ENCODE measurements around the gene MLIP.

MLIP gene

DNA sequence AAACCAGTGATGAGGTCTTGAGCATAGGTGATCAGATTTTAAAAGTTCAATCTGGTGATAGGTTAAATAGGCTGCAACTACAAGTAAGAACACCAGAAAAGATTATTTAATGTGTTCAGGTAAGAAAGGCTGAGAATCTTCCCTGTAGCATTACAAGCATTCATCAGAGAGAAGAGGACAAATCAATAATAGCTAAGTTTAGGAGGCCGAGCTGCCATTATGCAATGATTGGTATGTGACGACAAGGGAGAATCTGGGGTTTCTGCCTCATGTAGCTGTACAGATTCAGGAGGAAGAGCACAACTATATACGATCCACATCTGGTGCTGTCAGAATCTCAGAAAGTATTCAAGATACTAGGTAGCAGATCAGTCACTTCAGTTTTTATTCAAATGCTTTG lies 21.9 kb downstream of the MLIP start:
- TF ChIP-seq, protein P1, sequence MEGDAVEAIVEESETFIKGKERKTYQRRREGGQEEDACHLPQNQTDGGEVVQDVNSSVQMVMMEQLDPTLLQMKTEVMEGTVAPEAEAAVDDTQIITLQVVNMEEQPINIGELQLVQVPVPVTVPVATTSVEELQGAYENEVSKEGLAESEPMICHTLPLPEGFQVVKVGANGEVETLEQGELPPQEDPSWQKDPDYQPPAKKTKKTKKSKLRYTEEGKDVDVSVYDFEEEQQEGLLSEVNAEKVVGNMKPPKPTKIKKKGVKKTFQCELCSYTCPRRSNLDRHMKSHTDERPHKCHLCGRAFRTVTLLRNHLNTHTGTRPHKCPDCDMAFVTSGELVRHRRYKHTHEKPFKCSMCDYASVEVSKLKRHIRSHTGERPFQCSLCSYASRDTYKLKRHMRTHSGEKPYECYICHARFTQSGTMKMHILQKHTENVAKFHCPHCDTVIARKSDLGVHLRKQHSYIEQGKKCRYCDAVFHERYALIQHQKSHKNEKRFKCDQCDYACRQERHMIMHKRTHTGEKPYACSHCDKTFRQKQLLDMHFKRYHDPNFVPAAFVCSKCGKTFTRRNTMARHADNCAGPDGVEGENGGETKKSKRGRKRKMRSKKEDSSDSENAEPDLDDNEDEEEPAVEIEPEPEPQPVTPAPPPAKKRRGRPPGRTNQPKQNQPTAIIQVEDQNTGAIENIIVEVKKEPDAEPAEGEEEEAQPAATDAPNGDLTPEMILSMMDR (IDR thresholded peaks at IDR 0.05; ENCODE audit: extremely low read depth, insufficient read depth, missing control alignments), result no peak
- in situ Hi-C loops (cut with MboI; ENCODE audit: low pct_unique_long_range_greater_than_20kb, low sequenced_read_pairs, unreplicated experiment), result no loop called here
- no peak for DNase-seq (ENCODE audit: low spot score)

- no peak for DNase-seq (ENCODE audit: low spot score)
- in situ Hi-C loops (cut with MboI; ENCODE audit: low pct_unique_long_range_greater_than_20kb, low sequenced_read_pairs, unreplicated experiment), result no loop called here
- TF ChIP-seq, protein P1 (IDR thresholded peaks at IDR 0.05; ENCODE audit: extremely low read depth, insufficient read depth, missing control alignments), result no peak
Measured at GRCh38 chr6:54134935-54135334, 23.7 kb downstream of the MLIP start.

DNA sequence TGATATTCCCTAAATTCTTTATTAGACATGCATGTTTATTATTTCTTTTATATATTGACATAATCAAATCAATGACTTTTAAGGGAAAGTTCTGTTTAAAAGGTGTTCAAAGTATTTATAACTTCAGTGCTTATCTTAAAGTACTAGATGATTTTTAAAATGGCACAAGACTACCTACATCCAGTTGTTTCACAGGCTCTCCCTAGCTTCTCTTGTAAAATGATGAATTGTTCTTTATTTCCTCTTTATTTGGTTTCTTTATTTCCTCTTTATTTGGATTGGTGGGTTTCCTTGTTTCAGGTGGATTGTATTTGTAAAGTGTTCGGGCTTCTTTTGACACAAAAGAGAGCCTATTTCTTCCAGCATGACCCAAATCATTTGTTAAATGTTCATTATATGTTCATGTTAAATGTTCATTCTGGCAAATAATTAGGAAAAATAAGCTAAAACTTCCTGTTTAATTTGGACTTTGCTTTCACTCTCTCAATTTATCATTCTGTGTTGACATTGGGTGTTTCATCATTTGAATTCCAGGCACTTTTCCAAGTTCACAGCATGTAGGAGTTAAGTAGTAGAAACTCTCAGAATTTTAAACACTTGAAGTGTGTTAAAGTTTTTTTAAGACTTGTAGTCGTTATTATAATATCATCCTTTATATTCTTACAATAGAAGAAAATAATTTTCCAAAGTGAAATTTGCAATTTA lies 24.6 kb downstream of the MLIP start:
- in situ Hi-C loops (cut with MboI; ENCODE audit: low pct_unique_long_range_greater_than_20kb, low sequenced_read_pairs, unreplicated experiment), result no loop called here
- no peak for DNase-seq (ENCODE audit: low spot score)
- TF ChIP-seq, protein P1 (IDR thresholded peaks at IDR 0.05; ENCODE audit: extremely low read depth, insufficient read depth, missing control alignments), result no peak

- TF ChIP-seq, protein P1 (IDR thresholded peaks at IDR 0.05; ENCODE audit: extremely low read depth, insufficient read depth, missing control alignments), result no peak
- DNase-seq (ENCODE audit: low spot score), result no peak
- in situ Hi-C loops (cut with MboI; ENCODE audit: low pct_unique_long_range_greater_than_20kb, low sequenced_read_pairs, unreplicated experiment), result no loop called here
Measured at GRCh38 chr6:54138795-54139194, 27.6 kb downstream of the MLIP start.

DNA sequence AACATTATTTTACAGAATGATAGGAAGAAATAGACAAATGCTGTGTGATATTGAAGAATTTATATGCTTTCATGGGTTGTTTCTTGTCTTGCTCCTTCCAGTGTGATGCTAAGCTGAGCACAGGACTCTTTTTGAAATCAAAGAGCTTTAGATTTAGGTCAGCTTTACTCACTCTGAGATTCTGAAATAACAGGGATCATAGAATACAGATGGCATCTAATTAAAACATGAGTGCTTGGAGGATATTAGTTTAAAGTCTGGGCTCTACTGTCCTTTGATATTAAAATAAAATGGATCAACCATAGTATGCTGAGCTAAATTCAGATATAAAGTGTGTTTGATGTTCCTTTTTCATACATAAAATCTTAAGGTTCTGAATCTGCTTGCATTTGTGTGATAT lies 29.6 kb downstream of the MLIP start:
- in situ Hi-C loops (cut with MboI; ENCODE audit: low pct_unique_long_range_greater_than_20kb, low sequenced_read_pairs, unreplicated experiment), result no loop called here
- no peak for DNase-seq (ENCODE audit: low spot score)
- TF ChIP-seq, protein P1 (IDR thresholded peaks at IDR 0.05; ENCODE audit: extremely low read depth, insufficient read depth, missing control alignments), result no peak

DNA sequence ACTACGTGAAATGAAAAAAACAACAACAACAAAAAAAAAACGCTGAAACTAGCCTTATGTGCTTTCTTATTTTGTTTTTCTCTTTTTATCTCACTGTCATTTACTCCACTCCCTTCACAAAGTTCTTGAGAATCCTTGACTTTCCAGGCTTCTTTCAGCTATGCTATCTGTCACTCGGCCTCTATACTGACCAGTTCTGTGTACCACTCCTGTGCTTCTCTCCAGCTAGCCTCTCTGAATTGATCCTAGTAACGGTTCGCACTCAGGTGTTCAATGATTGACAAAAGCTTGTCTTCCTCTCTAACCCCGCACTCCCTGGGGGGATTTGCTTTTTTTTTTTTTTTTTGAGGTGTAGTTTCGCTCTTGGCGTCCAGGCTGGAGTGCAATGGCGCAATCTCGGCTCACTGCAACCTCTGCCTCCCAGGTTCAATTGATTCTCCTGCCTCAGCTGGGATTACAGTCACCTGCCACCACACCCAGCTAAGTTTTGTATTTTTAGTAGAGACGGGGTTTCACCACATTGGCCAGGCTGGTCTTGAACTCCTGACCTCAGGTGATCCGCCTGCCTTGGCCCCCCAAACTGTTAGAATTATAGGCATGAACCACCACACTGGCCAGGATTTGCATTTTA lies 31.8 kb downstream of the MLIP start:
- TF ChIP-seq, protein P1 (IDR thresholded peaks at IDR 0.05; ENCODE audit: extremely low read depth, insufficient read depth, missing control alignments), result no peak
- in situ Hi-C loops (cut with MboI; ENCODE audit: low pct_unique_long_range_greater_than_20kb, low sequenced_read_pairs, unreplicated experiment), result no loop called here
- no peak for DNase-seq (ENCODE audit: low spot score)

All from GM13977 (cell line).